ENCODE measurements around the gene ZFAND4.
"Not testable (repeated sequence)": the region's sequence is repeated elsewhere in the genome, so short reads cannot be mapped to it uniquely, and the experiment has no call there.

ZFAND4 gene

DNA sequence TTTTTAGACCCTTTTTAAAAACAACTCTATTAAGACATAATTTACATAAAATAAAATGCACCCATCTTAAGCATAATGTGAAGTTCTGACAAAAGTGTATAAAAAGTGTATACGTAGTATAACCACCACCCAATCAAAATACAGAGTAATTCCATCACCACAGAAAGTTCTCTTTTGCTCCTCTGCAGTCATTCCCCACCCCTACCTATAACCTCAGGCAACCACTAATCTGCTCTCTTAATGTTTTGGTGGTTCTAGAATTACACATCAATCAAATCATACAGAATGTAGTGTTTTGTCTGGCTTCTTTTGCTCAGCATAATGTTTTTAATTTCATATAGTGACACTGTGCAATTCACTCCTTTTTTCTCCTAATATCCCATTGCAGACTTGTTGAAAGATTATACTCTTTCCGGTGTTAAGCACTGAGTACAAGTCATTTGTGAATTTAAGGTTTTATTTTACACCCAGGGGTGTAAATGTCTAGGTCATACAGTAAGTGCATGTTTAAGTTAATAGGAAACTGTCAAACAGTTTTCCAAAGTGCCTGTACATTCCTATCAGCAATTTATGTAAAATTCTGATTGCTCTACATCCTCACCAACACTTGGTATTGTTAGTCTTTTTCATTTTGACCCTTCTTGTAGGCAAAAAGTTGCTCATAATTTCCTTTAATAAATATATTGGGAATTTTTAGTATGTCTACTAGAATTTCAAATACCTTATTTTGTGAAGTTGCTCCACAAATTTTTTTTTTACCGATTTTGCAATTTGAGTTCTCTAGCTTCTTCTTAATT, 86.3 kb downstream of the ZFAND4 start:
- DNase-seq, result no peak

DNA sequence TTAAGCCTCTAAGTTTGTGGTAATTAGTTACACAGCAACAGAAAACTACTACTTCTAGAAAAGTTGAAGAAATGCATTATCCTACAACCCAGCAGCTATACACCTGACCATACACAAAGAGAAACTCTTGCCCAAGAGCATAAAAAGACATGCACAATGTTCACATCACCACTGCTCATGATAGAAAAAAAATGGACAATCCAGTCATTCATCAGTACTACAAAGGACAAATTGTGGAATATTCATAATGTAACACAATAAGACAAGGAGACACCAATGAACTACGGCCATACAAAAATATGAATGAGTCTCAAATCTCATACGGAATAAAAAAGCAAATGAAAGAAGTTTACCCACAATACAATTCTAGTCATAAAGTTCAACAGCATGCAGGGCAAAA, 87.4 kb downstream of the ZFAND4 start:
- DNase-seq, result no peak

DNA sequence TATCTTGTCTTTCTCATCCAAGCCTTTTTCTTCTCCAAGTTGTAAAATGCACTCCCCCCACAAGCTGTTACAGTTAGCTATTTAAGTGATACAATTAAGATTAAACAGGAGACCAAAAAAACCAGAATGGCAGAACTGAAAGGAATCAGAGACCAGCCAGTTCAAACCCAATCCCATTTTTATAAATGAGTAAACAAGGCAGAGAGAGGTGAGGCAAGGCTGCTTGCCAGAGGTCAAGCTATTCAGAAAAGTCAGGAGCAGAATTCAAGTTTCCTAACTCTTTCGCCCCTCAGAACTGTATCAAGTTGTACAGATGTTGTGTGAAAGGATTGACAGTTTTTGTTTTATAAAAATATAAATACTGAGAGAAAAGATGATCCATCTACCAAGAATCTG, 90.2 kb downstream of the ZFAND4 start:
- DNase-seq, result no peak

DNA sequence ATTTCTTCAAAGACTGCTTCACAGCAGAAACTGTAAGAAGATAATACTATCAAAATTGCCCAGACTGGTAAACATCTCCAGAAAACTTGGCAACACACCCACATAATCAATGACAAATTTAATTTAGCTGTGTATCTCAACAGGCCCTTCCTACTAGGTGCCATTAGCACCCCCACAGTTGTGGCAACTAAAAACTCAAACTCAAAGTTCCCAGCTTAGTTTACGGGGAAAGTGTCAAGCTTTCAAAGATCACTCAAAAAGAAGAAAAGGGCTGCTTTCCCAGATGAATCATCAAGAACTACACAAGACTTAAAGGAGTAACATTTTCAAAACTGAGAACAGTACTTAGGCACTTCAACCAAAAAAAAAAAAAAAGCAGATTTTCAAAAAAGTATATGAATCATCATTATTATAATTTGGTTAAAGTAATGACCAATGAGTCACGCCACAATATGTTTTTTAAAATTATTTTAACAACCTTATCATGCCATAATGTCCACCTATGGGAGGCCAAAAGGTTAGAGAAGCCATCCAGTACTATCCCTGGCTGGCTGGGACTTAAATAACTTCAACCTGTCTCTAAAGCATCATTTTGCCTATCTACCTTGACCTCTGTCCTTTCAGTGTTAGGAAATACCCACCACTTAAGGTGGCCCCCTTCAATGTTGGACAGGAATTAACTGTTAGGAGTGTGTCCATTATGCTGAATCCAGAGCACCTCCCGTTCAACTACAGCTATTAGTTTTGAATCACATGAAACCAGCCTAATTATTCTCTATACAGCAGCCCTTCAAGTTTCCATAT, 90.8 kb downstream of the ZFAND4 start:
- DNase-seq, result no peak

DNA sequence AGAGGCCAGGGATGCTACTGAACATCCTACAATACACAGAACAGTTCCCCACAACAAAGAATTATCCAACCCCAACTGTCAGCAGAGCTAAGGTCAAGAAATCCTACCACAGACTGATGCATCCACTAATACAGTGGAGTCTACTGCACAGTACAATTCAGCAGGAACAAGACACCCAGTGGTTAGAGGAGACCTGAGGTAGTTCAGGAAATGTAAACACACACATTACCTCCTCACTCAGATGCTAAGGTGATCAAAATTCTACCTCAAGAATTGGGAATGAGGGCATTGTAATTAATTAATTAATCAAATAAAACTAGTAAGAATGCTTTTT, 91.4 kb downstream of the ZFAND4 start:
- DNase-seq, result no peak

DNA sequence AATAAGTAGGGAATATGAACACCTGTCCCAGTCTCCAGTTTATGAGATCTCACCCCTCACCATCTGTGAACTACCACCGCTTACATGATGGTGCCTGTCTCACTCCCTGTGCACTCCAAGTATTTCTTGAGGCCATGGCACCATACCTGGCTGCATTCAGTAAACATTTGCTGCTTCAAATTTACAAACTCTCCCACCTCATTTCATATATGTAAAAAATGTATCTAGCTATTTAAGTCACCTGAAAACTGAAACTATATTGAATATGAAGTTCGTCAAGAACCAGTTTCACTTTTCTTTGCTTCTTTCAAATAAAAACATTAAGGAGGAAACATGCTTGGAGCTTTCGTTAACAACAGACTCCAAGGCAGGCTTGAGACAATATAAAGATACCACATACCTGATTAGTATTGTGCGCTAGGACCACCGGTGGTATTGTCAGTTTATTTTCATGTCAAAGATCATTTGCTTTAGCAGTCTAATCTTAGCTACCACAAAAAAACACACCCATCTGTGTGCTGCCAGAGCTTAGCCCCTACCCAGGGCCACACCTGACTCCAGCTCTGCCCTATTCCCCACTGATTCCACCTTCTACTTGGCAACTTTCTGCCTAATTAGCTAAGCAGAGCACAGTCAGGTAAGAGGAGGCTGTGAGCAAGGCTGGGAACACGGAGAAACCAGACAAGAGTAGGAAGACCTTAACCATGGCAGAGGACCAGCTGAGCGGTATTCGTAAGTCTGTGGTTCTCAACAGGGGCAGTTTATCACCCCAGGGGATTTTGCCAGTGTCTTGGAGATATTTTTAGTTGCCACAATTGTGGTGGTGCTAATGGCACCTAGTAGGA, 92.0 kb downstream of the ZFAND4 start:
- peak; percentile 19 for DNase-seq

DNA sequence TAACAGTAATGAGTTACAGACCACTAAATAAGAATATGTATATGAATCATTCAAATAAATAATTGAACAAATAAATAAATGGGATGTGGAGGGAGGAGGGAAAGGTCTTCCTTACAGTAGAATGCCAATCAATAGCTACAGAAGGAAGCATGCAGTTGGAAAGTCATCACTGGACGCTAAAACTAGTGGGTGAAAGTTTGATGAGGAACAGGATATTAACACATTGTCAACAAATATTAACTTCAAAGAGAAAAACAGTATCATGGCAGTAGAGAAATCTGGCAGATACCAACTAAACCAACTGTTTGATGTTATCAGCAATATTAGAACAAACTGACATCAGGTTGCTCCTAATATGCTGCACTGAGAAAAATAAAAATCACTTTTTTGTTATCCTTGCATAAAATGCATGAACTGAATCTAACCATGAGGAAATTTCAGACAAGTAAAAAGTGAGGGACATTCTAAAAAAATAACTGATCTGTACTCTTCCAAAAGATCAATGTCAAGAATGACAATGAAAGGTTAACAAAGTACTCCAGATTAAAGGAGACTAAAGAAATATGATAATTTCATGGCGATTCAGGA, 94.1 kb downstream of the ZFAND4 start:
- DNase-seq, result no peak

DNA sequence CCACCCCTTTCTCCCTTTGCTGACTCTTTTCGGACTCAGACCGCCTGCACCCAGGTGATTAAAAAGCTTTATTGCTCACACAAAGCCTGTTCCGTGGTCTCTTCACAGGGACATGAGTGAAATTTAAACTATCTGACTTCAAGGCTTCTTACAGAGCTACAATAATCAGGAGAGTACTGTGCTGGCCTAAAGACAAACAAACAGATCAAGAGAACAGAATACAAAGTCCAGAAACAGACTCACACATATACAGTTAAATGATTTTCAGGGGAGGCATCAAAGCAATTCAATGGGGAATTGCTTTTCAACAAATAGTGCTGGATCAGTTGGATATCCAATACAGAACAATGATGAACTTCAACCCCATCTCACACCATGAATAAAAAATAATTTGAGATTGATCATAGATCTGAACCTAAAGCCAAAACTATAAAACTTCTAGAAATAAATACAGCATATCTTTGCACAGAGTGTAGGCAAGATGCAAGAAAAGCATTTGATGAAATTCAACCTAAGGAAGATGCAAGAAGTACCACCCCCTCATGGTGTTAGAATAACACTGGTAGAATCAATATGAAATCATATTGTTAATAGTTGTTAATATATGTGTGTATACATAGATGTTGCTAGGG, 96.5 kb downstream of the ZFAND4 start:
- no peak for DNase-seq

DNA sequence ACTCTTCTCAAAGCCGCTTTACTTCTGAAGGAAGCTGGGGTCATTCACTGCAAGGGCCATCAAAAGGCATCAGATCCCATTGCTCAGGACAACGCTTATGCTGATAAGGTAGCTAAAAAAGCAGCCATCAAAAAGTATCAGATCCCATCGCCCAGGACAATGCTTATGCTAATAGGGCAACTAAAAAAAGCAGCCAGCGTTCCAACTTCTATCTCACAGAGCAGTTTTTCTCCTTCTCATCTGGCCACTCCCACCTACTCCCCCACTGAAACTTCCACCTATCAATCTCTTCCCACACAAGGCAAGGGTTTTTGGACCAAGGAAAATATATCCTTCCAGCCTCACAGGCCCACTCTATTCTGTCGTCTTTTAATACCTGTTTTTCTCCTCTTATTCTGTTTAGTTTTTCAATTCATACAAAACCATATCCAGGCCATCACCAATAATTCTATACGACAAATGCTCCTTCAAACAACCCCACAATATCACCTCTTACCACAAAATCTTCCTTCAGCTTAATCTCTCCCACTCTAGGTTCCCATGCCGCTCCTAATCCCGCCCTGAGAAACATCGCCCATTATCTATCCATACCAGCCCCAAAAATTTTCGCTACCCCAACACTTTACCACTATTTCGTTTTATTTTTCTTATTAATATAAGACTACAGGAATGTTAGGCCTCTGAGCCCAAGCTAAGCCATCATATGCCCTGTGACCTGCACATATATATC, 97.4 kb downstream of the ZFAND4 start:
- DNase-seq, result not testable (repeated sequence)

DNA sequence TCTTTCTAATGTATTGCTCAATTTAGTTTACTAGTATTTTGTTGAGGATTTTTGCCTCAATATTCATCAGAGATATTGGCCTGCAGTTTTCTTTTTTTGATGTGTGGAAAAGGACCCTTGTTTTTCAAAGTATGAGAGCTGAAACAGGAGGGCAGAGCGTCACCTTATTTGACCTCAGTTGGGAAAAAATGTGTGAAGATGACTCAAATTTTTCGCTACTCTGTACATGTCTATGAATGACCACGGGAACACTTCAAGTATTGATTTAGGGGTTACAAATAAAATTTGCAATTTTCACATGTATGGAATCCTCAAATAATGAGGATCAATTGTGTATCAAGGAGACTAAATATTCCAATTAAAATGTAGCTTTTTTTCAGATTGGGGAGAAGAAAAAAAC, 103.1 kb downstream of the ZFAND4 start:
- no peak for DNase-seq

DNA sequence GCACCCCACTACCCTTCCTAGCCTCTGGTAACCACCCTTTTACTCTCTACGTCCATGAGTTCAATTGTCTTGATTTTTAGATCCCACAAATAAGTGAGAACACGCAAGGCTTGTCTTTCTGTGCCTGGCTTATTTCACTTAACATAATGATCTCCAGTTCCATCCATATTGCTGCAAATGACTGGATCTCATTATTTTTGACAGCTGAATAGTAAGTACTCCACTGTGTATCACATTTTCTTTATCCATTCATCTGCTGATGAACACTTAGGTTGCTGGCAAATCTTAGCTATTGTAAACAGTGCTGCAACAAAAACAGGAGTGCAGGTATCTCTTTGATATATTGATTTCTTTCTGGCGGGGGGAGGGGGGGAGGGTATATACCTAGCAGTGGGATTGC, 106.2 kb downstream of the ZFAND4 start:
- DNase-seq, result no peak

Measured in CD4-positive, alpha-beta T cell treated with Interleukin-17A for 4 hours (primary cell).